Keratinocyte (primary cell): ENCODE measurements around the gene TARP.
A peak's percentile ranks its signal among the peaks of the same experiment; 100 is the strongest.

Source experiments
- CTCF ChIP-seq, 3 experiments: IDR thresholded peaks in 1 of 3; conservative IDR thresholded peaks in 1 of 3; optimal IDR thresholded peaks in 1 of 3; 2 replicates in 2 of 3; 3 replicates in 1 of 3; pipeline versions ENCODE3 to v1.5.1; 2011; ENCODE audit warnings: low read length in 3 of 3, mild to moderate bottlenecking in 3 of 3, moderate library complexity in 2 of 3, control low read depth in 1 of 3, inconsistent platforms in 1 of 3; ENCODE audit not compliant: insufficient read depth in 2 of 3; ENCODE audit errors: extremely low read depth in 1 of 3
- EZH2 ChIP-seq: IDR thresholded peaks from one replicate; pipeline ENCODE4 v1.6.1; 2012; ENCODE audit warnings: inconsistent platforms, mild to moderate bottlenecking, low read length, moderate library complexity

- TF ChIP-seq CTCF (optimal IDR thresholded peaks at IDR 0.05 in 1 of 3, IDR thresholded peaks at IDR 0.05 in 1 of 3, conservative IDR thresholded peaks at IDR 0.05 in 1 of 3; ENCODE audit: extremely low read depth in 1 of 3, insufficient read depth in 2 of 3, low read length in 3 of 3): peak; percentile 50 to 75 (median 71)
- no peak for TF ChIP-seq EZH2
Observed at GRCh38 chr7:38318803-38319416, 45.5 kb upstream of the TARP start.
